HepG2 (cell line): ENCODE measurements around the gene GLO1. TPM values are rescaled to one million over a fixed set of nuclear protein-coding genes. Genes with fewer than 3 reads are reported as not detected.
A peak's percentile ranks its signal among the peaks of the same experiment; 100 is the strongest.

Experiments
- AGO2 ChIP-seq: fragments of 200-400 bp; formaldehyde crosslinking; optimal IDR thresholded peaks from 2 replicates; pipeline ENCODE3; 2017; ENCODE audit warnings: mild to moderate bottlenecking, low read depth, low read length, moderate library complexity
- CREB3 ChIP-seq: sonication (generic); formaldehyde crosslinking; IDR thresholded peaks from 2 replicates; pipeline ENCODE4 v1.5.0; 2020; ENCODE audit warnings: missing genetic modification reagents
- HOXA5 ChIP-seq: sonication (generic); formaldehyde crosslinking; IDR thresholded peaks from 2 replicates; pipeline ENCODE4 v1.4.0; 2020; ENCODE audit warnings: missing genetic modification reagents
- MAF1 ChIP-seq: sonication (generic); formaldehyde crosslinking; IDR thresholded peaks from 2 replicates; pipeline ENCODE4 v1.5.0; 2020; ENCODE audit warnings: missing genetic modification reagents, borderline replicate concordance
- REST ChIP-seq, 2 experiments: IDR thresholded peaks; 2 replicates each; pipeline ENCODE4 v1.6.1; 2011 to 2012; ENCODE audit warnings: low read length in 2 of 2, borderline replicate concordance in 1 of 2, low read depth in 1 of 2, mild to moderate bottlenecking in 1 of 2, moderate library complexity in 1 of 2
- RXRA ChIP-seq: sonication (generic); formaldehyde crosslinking; IDR thresholded peaks from 2 replicates; pipeline ENCODE4 v1.5.1; 2020; ENCODE audit warnings: missing genetic modification reagents
- SMC3 ChIP-seq: IDR thresholded peaks from 2 replicates; pipeline ENCODE4 v1.6.1; 2011; ENCODE audit warnings: low read length, improper control_type of control experiment
- STAT5B ChIP-seq: sonication (generic); formaldehyde crosslinking; IDR thresholded peaks from 2 replicates; pipeline ENCODE4 v1.4.0; 2020; ENCODE audit warnings: missing genetic modification reagents
- ZEB1 ChIP-seq: IDR thresholded peaks from 2 replicates; pipeline ENCODE4 v1.6.1; 2012; ENCODE audit warnings: mild to moderate bottlenecking, low read depth, inconsistent platforms; ENCODE audit not compliant: insufficient replicate concordance
- ZNF121 ChIP-seq: sonication (generic); formaldehyde crosslinking; IDR thresholded peaks from 2 replicates; pipeline ENCODE4 v1.5.0; 2020; ENCODE audit warnings: mild to moderate bottlenecking, missing genetic modification reagents
- ZNF24 ChIP-seq: fragments of 450-650 bp; IDR thresholded peaks from 2 replicates; pipeline ENCODE4 v1.6.1; 2017; ENCODE audit warnings: antibody characterized with exemption, mild to moderate bottlenecking
- ZNF30 ChIP-seq: sonication (generic); formaldehyde crosslinking; IDR thresholded peaks from 2 replicates; pipeline ENCODE4 v1.5.0; 2020; ENCODE audit warnings: mild to moderate bottlenecking, missing genetic modification reagents
- ZNF367 ChIP-seq: sonication (generic); formaldehyde crosslinking; IDR thresholded peaks from 2 replicates; pipeline ENCODE4 v1.4.0; 2020; ENCODE audit warnings: missing genetic modification reagents, borderline replicate concordance
- ZNF512B ChIP-seq: sonication (generic); formaldehyde crosslinking; IDR thresholded peaks from 2 replicates; pipeline ENCODE4 v1.5.1; 2020; ENCODE audit warnings: missing genetic modification reagents, mild to moderate bottlenecking, borderline replicate concordance
- ZNF547 ChIP-seq: sonication (generic); formaldehyde crosslinking; IDR thresholded peaks from 2 replicates; pipeline ENCODE4 v1.5.1; 2020; ENCODE audit warnings: mild to moderate bottlenecking, missing genetic modification reagents
- ZNF549 ChIP-seq: sonication (generic); formaldehyde crosslinking; IDR thresholded peaks from 2 replicates; pipeline ENCODE4 v1.5.0; 2020; ENCODE audit warnings: missing genetic modification reagents
- ZNF879 ChIP-seq: sonication (generic); formaldehyde crosslinking; IDR thresholded peaks from 2 replicates; pipeline ENCODE4 v1.8.1; 2023; ENCODE audit warnings: missing genetic modification reagents
- ZSCAN25 ChIP-seq: sonication (generic); formaldehyde crosslinking; IDR thresholded peaks from 2 replicates; pipeline ENCODE4 v1.8.0; 2022; ENCODE audit warnings: mild to moderate bottlenecking, missing genetic modification reagents
- polyA plus RNA-seq, 8 experiments: library from polyadenylated mRNA; depleted of rRNA in 3 of 8; stranded (reverse) in 7 of 8; unstranded in 1 of 8; fragments of >200 nt; fragmentation: Illumina TruSeq in 4 of 8; extraction: Trizol in 4 of 8; gene quantifications; 2 replicates each; pipeline versions ENCODE4 v1.2.1 to v1.2.3, GENCODE V29; 2011 to 2016; ENCODE audit warnings: low read depth in 4 of 8, missing spikeins in 1 of 8, mixed read lengths in 1 of 8; ENCODE audit not compliant: insufficient read depth in 1 of 8
- total RNA-seq, 5 experiments: library from RNA; depleted of rRNA; stranded (reverse); fragments of >200 nt; fragmentation: Illumina TruSeq; extraction: Trizol; gene quantifications; 2 replicates each; pipeline ENCODE4 v1.2.3, GENCODE V29; 2016; ENCODE audit warnings: low read depth in 1 of 5
- TF ChIP-seq, protein P1 (sequence below): sonication (generic); formaldehyde crosslinking; IDR thresholded peaks from 2 replicates; pipeline ENCODE4 v1.8.1; 2022; ENCODE audit warnings: low read depth, mild to moderate bottlenecking, missing genetic modification reagents

The GLO1 gene
- total and polyA plus RNA-seq, 2 of the 13 experiments (the other 11 are each of a cell fraction or from before 2014, with no cell fraction given), result 77.1 to 177 TPM

DNA sequence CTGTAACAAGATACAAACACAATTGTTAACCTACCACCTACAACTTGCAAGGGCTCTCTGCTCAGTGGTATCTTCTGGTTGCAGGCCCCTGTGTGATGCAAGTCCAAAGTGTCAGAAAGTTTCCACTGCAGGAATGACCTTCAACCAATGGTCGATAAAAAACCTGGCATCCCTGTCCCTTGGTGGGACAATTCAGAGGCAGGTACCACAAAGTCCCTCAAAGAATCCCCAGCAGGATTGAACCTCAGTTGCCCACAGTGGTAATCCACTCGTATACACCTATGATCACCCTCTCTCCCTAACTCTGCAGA is 15.9 kb downstream of the GLO1 start (continued):
- TF ChIP-seq, protein P1, sequence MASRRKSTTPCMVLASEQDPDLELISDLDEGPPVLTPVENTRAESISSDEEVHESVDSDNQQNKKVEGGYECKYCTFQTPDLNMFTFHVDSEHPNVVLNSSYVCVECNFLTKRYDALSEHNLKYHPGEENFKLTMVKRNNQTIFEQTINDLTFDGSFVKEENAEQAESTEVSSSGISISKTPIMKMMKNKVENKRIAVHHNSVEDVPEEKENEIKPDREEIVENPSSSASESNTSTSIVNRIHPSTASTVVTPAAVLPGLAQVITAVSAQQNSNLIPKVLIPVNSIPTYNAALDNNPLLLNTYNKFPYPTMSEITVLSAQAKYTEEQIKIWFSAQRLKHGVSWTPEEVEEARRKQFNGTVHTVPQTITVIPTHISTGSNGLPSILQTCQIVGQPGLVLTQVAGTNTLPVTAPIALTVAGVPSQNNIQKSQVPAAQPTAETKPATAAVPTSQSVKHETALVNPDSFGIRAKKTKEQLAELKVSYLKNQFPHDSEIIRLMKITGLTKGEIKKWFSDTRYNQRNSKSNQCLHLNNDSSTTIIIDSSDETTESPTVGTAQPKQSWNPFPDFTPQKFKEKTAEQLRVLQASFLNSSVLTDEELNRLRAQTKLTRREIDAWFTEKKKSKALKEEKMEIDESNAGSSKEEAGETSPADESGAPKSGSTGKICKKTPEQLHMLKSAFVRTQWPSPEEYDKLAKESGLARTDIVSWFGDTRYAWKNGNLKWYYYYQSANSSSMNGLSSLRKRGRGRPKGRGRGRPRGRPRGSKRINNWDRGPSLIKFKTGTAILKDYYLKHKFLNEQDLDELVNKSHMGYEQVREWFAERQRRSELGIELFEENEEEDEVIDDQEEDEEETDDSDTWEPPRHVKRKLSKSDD (CRISPR knock-in tag), result no peak
- TF ChIP-seq ZEB1 (no peak), RXRA (CRISPR knock-in tag) (no peak), CREB3 (no peak), ZSCAN25 (CRISPR knock-in tag) (no peak), HOXA5 (no peak), ZNF547 (no peak), MAF1 (no peak), ZNF30 (CRISPR knock-in tag) (no peak), ZNF549 (no peak), ZNF512B (CRISPR knock-in tag) (no peak), AGO2 (no peak), STAT5B (CRISPR knock-in tag) (no peak), ZNF367 (CRISPR knock-in tag) (no peak), ZNF24 (no peak), SMC3 (0 out of 2 replicates have a peak, but pooled peaks have one; percentile 14), ZNF121 (0 out of 2 replicates have a peak, but pooled peaks have one; percentile 8), ZNF879 (CRISPR knock-in tag) (no peak), REST (IDR thresholded peaks at IDR 0.05; ENCODE audit: borderline replicate concordance in 1 of 2, low read depth in 1 of 2, low read length in 2 of 2) (peak in 1 of 2 experiments; percentile 14; a peak in 1 of 4 replicates)
